Ureter (tissue), 1 donor: ENCODE results near the gene DUSP22. TPM values are rescaled to one million over a fixed set of nuclear protein-coding genes. Genes with fewer than 3 reads are reported as not detected.
A peak's percentile ranks its signal among the peaks of the same experiment; 100 is the strongest.

Experiments used
- DNase-seq: peaks from one replicate; pipeline ENCODE4 v3.0.0-alpha.2; 2020; ENCODE audit warnings: low spot score
- total RNA-seq: library from RNA; stranded (reverse); gene quantifications from one replicate; pipeline ENCODE4 v1.2.4, GENCODE V29; 2023
- donor health status: DM: yes; HTN: yes; CAD: no.

The DUSP22 gene
- total RNA-seq, 1 donor from 2014 or later: 48.9 TPM

DNA sequence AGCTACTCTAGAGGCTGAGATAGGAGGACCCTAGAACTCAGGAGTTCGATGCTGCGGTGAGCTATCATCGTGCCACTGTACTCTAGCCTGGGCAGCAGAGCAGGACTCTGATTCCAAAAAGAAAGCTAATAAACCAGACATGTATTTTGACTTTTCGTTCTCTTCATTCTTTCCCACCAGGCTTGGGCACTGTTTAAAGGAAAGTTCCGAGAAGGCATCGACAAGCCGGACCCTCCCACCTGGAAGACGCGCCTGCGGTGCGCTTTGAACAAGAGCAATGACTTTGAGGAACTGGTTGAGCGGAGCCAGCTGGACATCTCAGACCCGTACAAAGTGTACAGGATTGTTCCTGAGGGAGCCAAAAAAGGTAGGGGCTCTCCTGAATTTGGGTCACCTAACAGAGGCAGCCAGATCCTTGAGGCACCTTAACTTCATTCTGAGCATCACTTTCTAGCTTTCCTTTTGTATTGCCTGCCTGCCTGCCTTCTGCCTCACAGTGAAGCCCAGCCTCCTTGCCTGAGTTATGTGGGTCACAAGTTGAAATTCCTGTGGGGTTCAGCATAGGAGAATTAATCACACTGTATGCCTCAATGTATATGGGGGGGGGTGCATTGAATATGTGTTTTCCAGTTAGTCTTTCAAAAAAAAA lies 102.5 kb downstream of the DUSP22 start:
- peak; percentile 39 for DNase-seq

DNA sequence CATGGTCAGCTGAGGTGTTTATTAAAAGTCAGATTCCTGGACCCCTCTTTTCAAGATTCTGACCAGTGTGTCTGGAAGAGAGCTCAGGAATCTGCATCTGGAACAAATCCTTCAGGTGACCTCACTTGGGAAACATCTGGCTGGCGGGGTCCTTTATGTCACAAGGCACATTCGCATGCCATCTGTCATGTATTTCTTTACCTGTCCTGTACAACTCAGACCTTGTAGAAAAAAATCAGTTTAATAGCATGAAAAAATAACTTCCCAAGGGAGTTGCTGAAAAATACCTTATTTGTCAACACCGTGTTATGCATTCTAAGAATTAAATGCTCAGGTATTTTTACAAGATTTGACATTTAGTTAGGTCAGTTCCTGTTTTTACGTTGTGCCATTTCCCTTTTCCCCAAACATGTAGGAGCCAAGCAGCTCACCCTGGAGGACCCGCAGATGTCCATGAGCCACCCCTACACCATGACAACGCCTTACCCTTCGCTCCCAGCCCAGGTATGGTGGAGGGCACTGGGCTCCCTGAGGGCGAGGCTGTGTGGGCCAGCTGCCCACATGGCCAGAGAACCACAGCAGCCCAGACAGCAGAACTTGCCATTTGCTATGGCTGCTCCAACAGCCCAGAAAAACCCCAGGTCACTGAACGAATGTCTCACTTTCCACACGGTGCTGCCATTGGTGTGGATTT lies 103.3 kb downstream of the DUSP22 start:
- DNase-seq: no peak

DNA sequence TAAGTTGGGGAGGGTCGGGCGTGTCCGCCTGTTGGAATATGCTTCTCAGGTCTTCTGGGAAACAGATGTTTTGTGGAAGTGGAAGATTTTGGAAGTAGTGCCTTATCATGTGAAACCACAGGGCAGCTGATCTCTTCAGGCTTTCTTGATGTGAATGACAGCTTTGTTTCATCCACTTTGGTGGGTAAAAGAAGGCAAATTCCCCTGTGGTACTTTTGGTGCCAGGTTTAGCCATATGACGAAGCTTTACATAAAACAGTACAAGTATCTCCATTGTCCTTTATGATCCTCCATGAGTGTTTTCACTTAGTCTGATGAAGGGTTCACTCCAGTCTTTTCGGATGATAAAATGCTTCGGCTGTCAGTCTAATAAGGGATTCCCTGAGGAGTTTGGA lies 103.8 kb downstream of the DUSP22 start:
- DNase-seq: no peak

DNA sequence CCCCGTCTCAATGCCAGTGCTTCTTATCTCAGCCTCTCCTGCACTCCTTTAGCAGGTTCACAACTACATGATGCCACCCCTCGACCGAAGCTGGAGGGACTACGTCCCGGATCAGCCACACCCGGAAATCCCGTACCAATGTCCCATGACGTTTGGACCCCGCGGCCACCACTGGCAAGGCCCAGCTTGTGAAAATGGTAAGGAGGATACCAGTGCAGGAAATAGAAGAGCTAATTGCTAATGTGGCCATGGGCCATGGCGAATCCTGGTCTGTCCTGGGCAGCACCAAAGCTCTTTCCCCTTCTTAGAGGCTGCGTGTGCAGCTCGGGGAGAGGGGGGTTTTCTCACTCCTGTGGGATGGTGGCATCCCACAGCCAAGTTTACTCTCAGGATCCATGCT lies 104.8 kb downstream of the DUSP22 start:
- DNase-seq: no peak

DNA sequence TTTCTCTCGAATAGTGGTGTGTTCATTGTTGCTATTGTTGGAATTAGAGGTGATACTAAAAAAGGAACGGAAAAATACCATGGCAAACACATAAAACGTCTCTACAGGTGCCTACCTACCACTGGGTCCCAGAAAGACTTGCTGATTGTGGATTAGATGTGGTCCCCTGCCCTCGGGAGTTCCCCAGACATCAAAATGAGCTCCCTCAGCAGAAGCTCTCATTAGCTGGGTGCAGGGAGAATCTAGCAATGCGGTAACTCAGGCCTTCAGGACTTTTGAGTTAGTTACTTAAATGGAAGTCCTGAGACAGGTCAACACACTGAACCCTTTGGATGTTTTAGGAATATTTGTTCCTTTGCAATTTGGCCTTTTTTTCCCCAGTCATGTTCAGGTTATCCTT lies 105.3 kb downstream of the DUSP22 start:
- DNase-seq: no peak

DNA sequence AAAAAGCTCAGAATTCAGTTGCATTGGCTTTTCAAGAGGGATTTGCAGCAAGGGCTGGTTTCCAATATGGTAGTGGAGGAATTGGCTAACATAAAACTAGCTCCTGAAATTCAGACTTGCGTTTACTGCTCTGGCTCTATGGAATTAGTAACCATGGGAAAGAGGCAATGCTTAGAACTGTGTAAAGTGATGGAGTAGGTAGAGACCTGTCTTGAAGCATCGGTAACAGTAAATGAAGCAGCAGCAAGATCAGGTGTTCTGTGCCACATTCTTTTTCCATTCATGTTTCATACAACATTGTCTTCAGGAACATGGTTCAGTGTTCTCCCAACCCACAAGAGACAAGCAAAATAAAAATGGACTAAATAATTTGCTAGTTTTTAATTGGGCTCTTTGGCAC lies 105.8 kb downstream of the DUSP22 start:
- DNase-seq: no peak

DNA sequence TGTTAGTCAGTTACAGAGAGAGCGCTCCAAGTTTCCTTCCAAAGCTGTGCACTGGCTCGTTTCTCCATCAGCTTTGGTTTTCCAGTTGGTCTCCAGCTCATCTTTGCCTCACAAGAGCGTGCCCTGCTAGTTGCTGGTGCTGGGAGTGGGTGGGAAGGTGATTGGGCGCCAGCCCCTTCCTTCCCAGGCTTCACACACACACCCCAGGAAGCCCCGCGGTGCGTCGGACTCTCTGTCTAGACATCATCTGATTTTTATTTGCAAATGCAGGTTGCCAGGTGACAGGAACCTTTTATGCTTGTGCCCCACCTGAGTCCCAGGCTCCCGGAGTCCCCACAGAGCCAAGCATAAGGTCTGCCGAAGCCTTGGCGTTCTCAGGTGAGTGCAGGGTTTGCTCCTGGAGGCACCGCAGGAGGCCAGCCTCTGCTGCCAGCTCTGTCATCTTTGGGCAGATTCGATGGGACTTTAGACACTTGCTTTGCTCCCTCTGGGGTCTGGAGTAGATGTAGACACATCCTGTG lies 106.3 kb downstream of the DUSP22 start:
- no peak for DNase-seq

DNA sequence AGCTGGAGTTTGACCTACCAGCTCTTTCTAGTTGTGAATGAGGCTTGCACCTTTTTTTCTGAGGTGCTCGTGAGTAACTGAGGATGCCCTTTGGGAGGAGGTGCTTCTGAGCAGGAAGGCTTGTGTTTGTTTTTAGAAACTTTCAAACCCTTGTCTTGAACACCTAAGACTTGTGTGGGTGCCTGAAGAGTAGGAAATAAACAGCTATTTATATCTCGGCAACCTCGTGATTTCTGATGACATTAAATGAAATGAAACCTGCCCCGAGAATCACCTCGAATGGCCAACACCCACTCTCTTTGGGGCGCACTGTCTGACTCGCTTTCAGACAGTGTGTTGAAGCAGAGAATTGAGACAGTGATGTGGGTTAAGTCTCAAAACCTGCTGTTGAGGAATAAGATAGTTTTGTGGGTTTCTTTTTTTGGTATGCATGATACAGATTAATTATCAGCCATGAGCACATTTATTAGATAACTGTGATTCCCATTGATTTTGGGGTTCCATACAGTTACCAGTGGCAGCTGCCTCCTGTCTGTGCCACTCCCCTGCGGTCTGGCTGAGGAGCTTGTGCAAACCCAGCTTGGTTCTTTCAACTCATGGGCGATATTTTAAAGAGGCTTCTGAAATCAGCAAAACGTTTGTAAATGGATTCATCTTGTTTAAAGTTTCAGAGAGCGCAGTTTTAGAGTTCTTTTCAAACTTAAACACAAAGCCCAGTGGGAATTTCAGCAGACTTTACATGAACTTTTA lies 107.7 kb downstream of the DUSP22 start:
- no peak for DNase-seq

DNA sequence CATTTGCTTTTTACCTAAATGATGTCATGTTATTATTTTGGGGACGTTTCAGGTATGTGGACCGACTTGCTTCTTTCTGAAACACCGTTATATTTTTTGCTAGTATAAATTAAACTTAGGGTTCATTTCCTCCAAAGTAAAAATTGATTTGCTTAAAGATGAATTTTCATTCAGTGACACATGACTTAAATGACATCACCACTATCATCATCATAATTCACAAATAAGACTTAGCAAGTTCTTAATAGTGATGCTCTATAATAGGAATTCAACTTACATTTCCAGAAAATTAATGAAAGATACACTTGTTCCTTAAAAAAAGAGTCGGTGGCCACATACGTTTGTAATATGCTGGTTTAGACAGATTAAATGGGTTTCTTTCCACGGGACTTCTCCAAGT lies 108.5 kb downstream of the DUSP22 start:
- no peak for DNase-seq

Other genes with a start within 250 kb of the DUSP22 start
- gene IRF4, start 99.3 kb downstream of the DUSP22 start, total RNA-seq: 12.1 TPM